NT2/D1 (cell line): ENCODE results near the gene EFHD1.

Source experiments
- YY1 ChIP-seq: IDR thresholded peaks from 2 replicates; pipeline ENCODE4 v1.6.1; 2011; ENCODE audit not compliant: insufficient read length, insufficient read depth
- ZNF274 ChIP-seq: IDR thresholded peaks from 2 replicates; pipeline ENCODE4 v1.6.1; 2011; ENCODE audit warnings: mild to moderate bottlenecking, low read depth, low read length

DNA sequence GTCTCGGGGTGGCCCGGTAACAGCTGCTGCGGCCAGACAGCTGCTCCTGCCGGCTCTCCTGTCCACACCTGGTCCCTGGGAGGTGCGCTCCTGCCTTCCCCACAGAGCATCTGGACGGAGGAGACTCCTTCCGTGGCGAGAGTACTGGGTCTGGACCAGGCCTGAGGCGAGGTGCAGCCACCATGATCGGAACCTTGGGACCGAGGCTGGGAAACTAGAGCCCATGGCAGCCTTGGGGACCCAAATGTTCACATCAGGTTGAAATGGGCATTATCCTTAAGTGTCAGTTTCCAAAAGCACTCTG lies 64.4 kb downstream of the EFHD1 start:
- TF ChIP-seq ZNF274 (no peak), YY1 (no peak)
